Ishikawa (cell line): ENCODE results near the gene DIAPH3.

Experiments used
- CEBPB ChIP-seq: IDR thresholded peaks from 2 replicates; pipeline ENCODE4 v1.6.1; 2012
- CREB1 ChIP-seq: IDR thresholded peaks from 2 replicates; pipeline ENCODE4 v1.6.1; 2012; ENCODE audit warnings: low read depth
- EGR1 ChIP-seq: IDR thresholded peaks from 2 replicates; pipeline ENCODE4 v1.6.1; 2012
- EP300 ChIP-seq: IDR thresholded peaks from 2 replicates; pipeline ENCODE4 v1.6.1; 2012; ENCODE audit warnings: borderline replicate concordance
- FOXM1 ChIP-seq: IDR thresholded peaks from 2 replicates; pipeline ENCODE4 v1.6.1; 2012; ENCODE audit warnings: low read depth, borderline replicate concordance
- MAX ChIP-seq: IDR thresholded peaks from 2 replicates; pipeline ENCODE4 v1.6.1; 2012
- NFIC ChIP-seq: IDR thresholded peaks from 2 replicates; pipeline ENCODE4 v1.6.1; 2012
- RAD21 ChIP-seq: IDR thresholded peaks from 2 replicates; pipeline ENCODE4 v1.6.1; 2012; ENCODE audit warnings: low read depth
- REST ChIP-seq: IDR thresholded peaks from 2 replicates; pipeline ENCODE4 v1.6.1; 2012; ENCODE audit warnings: low read depth, mild to moderate bottlenecking
- TAF1 ChIP-seq: IDR thresholded peaks from 2 replicates; pipeline ENCODE4 v1.6.1; 2012; ENCODE audit warnings: low read depth, mild to moderate bottlenecking
- TCF12 ChIP-seq: IDR thresholded peaks from 2 replicates; pipeline ENCODE4 v1.6.1; 2012; ENCODE audit warnings: low read depth
- TEAD4 ChIP-seq: IDR thresholded peaks from 2 replicates; pipeline ENCODE4 v1.6.1; 2012
- USF1 ChIP-seq: IDR thresholded peaks from 2 replicates; pipeline ENCODE4 v1.6.1; 2012
- YY1 ChIP-seq: IDR thresholded peaks from 2 replicates; pipeline ENCODE4 v1.6.1; 2012; ENCODE audit warnings: low read depth
- ZBTB7A ChIP-seq: IDR thresholded peaks from 2 replicates; pipeline ENCODE4 v1.6.1; 2012; ENCODE audit warnings: low read depth

Gene DIAPH3

GRCh38 chr13:59641817-59642216 is 521.9 kb downstream of the DIAPH3 start:
- TF ChIP-seq TEAD4 = peak; percentile 66
- no peak for TF ChIP-seq REST
- 0 out of 2 replicates have a peak, but pooled peaks have one; percentile 32 for TF ChIP-seq MAX
- no peak for TF ChIP-seq ZBTB7A
- TF ChIP-seq CEBPB = no peak

GRCh38 chr13:59641261-59641660 is 522.5 kb downstream of the DIAPH3 start:
- no peak for TF ChIP-seq USF1
- TF ChIP-seq FOXM1 = no peak
- TF ChIP-seq RAD21 = no peak
- TF ChIP-seq REST = no peak
- TF ChIP-seq NFIC = no peak
- TF ChIP-seq CREB1 = no peak
- TF ChIP-seq MAX = no peak
- TF ChIP-seq TCF12 = no peak
- no peak for TF ChIP-seq YY1
- TF ChIP-seq CEBPB = no peak
- no peak for TF ChIP-seq TEAD4
- TF ChIP-seq TAF1 = no peak
- no peak for TF ChIP-seq EGR1
- no peak for TF ChIP-seq EP300
- TF ChIP-seq ZBTB7A = no peak

GRCh38 chr13:59638404-59638803 is 525.3 kb downstream of the DIAPH3 start:
- TF ChIP-seq CREB1 (no peak), NFIC (no peak), ZBTB7A (no peak), MAX (no peak), CEBPB (no peak), TAF1 (no peak), EP300 (no peak), EGR1 (no peak), REST (no peak), YY1 (no peak), TEAD4 (no peak), FOXM1 (no peak)

- TF ChIP-seq EP300 = no peak
- TF ChIP-seq USF1 = no peak
- no peak for TF ChIP-seq EGR1
- TF ChIP-seq TAF1 = no peak
- no peak for TF ChIP-seq YY1
- TF ChIP-seq TCF12 = no peak
- no peak for TF ChIP-seq CREB1
- TF ChIP-seq TEAD4 = no peak
- no peak for TF ChIP-seq FOXM1
- no peak for TF ChIP-seq CEBPB
- TF ChIP-seq REST = no peak
- no peak for TF ChIP-seq NFIC
- TF ChIP-seq ZBTB7A = no peak
- TF ChIP-seq RAD21 = no peak
- TF ChIP-seq MAX = no peak
Observed at GRCh38 chr13:59635589-59635988, 528.1 kb downstream of the DIAPH3 start.
